Measurements from ENCODE around the gene CAP2.

DNA sequence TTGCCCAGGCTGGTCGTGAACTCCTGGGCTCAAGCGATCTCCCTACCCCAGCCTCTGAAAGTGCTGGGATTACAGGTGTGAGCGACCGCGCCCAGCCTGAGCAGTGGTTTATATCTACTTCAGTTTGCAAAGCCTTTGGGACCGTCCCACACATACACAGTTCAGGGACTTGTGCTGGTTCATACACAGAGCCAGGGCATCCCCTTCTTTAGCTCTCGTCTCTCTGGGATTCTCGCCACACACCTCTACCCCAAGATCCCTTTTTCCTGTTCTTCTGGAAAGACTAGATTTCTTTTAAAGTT lies 12.5 kb downstream of the CAP2 start:
- TF ChIP-seq, protein P1, sequence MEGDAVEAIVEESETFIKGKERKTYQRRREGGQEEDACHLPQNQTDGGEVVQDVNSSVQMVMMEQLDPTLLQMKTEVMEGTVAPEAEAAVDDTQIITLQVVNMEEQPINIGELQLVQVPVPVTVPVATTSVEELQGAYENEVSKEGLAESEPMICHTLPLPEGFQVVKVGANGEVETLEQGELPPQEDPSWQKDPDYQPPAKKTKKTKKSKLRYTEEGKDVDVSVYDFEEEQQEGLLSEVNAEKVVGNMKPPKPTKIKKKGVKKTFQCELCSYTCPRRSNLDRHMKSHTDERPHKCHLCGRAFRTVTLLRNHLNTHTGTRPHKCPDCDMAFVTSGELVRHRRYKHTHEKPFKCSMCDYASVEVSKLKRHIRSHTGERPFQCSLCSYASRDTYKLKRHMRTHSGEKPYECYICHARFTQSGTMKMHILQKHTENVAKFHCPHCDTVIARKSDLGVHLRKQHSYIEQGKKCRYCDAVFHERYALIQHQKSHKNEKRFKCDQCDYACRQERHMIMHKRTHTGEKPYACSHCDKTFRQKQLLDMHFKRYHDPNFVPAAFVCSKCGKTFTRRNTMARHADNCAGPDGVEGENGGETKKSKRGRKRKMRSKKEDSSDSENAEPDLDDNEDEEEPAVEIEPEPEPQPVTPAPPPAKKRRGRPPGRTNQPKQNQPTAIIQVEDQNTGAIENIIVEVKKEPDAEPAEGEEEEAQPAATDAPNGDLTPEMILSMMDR (IDR thresholded peaks at IDR 0.05): no peak
- no peak for TF ChIP-seq POLR2A (IDR thresholded peaks at IDR 0.05)

Data from breast epithelium (tissue), 3 donors.